Natural killer cell (primary cell): Measurements from ENCODE around the gene RUNX2. TPM values are rescaled to one million over a fixed set of nuclear protein-coding genes. Genes with fewer than 3 reads are reported as not detected.

Experiments used
- ATAC-seq, 3 donors: fragments of 150-1000 bp in 2 of 3; fragments of 200-7000 bp in 1 of 3; cut with Tn5 transposase; 1 replicate in 1 of 3; 2 replicates in 2 of 3; pipeline ENCODE4 v1.10.0; 2021; ENCODE audit warnings: mild to moderate bottlenecking in 2 of 3, moderate library complexity in 2 of 3
- DNase-seq, 2 donors: peaks; one replicate each; pipeline versions ENCODE4 v3.0.0 to v3.0.0-alpha.2; 2013 to 2021; ENCODE audit warnings: mixed read lengths in 1 of 2
- H3K27ac ChIP-seq: one replicate; pipeline ENCODE4 v1.5.1; 2013; ENCODE audit warnings: mild to moderate bottlenecking, low read length
- H3K27me3 ChIP-seq: one replicate; pipeline ENCODE4 v1.6.1; 2013; ENCODE audit warnings: low read length; ENCODE audit not compliant: control insufficient read depth, insufficient read depth
- H3K36me3 ChIP-seq: one replicate; pipeline ENCODE4 v1.6.1; 2013; ENCODE audit warnings: low read length; ENCODE audit not compliant: control insufficient read depth, insufficient read depth
- H3K4me1 ChIP-seq: one replicate; pipeline ENCODE4 v1.6.1; 2013; ENCODE audit warnings: low read length; ENCODE audit not compliant: control insufficient read depth, insufficient read depth
- H3K4me3 ChIP-seq: one replicate; pipeline ENCODE4 v1.5.1; 2013; ENCODE audit warnings: low read length
- H3K9me3 ChIP-seq: one replicate; pipeline ENCODE4 v1.6.1; 2013; ENCODE audit warnings: low read length; ENCODE audit not compliant: control insufficient read depth, insufficient read depth
- H3K27ac Mint-ChIP-seq, 2 donors: one replicate each; pipeline ENCODE4 v1.8.0; 2022; ENCODE audit warnings: mild to moderate bottlenecking in 2 of 2, mixed read lengths in 2 of 2, moderate library complexity in 1 of 2
- H3K27me3 Mint-ChIP-seq, 2 donors: one replicate each; pipeline ENCODE4 v1.8.0; 2022; ENCODE audit warnings: low read depth in 2 of 2, mixed read lengths in 2 of 2
- H3K36me3 Mint-ChIP-seq: one replicate; pipeline ENCODE4 v1.8.0; 2022; ENCODE audit warnings: mixed read lengths
- H3K4me1 Mint-ChIP-seq, 2 donors: one replicate each; pipeline ENCODE4 v1.8.0; 2022; ENCODE audit warnings: mixed read lengths in 2 of 2
- H3K4me3 Mint-ChIP-seq: one replicate; pipeline ENCODE4 v1.8.0; 2022; ENCODE audit warnings: mild to moderate bottlenecking, moderate library complexity, mixed read lengths
- H3K9me3 Mint-ChIP-seq, 2 donors: one replicate each; pipeline ENCODE4 v1.8.0; 2022; ENCODE audit warnings: mixed read lengths in 2 of 2
- WGBS: methylation state at CpG from one replicate; pipeline ENCODE4 v1.1.7; 2013; ENCODE audit warnings: missing lambda C conversion rate; ENCODE audit not compliant: insufficient coverage; 5-methylcytosine and 5-hydroxymethylcytosine counted together
- intact Hi-C: fragments of 100-400 bp; cut with micrococcal nuclease; formaldehyde crosslinking; loops from one replicate; pipeline ENCODE4 v1.14.2; 2022
- total RNA-seq, 4 donors: library from RNA; stranded (reverse); fragments of 120-200 nt in 1 of 4; gene quantifications; one replicate each; pipeline versions ENCODE4 v1.2.3 to v1.2.4, GENCODE V29; 2013 to 2022
- TF ChIP-seq, protein P1 (sequence below): fragments of 200-600 bp; IDR thresholded peaks from one replicate; pipeline ENCODE4 v1.8.0; 2022; ENCODE audit warnings: antibody characterized with exemption

The RUNX2 gene
- total RNA-seq, 3 donors from 2014 or later (not counting 1 experiment from before 2014, with no cell fraction given) = 5.0 to 19.2 (median 7.0) TPM

DNA sequence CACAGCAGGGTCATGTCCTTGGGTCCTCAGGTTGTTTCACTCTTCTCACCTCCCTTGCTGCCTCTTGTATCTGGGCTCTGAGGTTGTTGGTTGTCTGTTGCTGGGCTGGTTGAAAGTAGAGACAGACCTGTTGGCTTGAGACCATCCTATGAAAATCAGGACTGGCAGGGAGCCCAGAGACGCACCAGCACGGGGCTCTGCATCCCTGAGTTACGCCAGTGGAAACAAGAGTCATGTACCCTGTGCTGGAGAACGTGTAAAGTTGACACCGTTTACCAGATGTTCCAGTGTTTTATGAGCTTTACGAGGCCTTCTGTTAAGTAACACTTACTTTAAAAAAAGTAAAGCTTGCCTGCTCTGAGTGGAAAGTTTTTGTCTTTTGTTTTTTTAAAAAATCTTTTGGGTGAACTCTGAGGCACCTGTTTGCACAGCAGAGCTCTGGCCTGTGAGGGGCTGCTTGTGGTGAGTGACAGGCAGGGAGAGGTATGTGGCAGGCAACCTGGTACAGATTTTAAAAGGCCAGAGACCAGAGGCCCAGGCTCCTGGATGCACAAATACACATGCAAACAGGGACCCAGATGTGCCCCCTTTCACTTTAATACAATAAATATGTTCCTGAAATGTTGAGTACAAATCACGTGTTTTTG lies 309.6 kb downstream of the RUNX2 start:
- DNase-seq = no peak
- Mint-ChIP-seq H3K4me1 (peaks cover 8 to 10% of the 10 kb centered on the region in 2 donors), H3K27ac (no peak overlapping the region), H3K36me3 (no peaks in the 10 kb centered on the region), H3K9me3 (no peaks in the 10 kb centered on the region), H3K27me3 (peaks cover 0 to 2% of the 10 kb centered on the region in 2 donors), H3K4me3 (no peak overlapping the region)
- Histone ChIP-seq H3K4me1 (no peaks in the 10 kb centered on the region), H3K36me3 (no peaks in the 10 kb centered on the region), H3K4me3 (no peak overlapping the region), H3K27ac (no peak overlapping the region), H3K9me3 (no peaks in the 10 kb centered on the region), H3K27me3 (no peaks in the 10 kb centered on the region)
- ATAC-seq = no peak
- intact Hi-C loops = no loop called here
- TF ChIP-seq, protein P1, sequence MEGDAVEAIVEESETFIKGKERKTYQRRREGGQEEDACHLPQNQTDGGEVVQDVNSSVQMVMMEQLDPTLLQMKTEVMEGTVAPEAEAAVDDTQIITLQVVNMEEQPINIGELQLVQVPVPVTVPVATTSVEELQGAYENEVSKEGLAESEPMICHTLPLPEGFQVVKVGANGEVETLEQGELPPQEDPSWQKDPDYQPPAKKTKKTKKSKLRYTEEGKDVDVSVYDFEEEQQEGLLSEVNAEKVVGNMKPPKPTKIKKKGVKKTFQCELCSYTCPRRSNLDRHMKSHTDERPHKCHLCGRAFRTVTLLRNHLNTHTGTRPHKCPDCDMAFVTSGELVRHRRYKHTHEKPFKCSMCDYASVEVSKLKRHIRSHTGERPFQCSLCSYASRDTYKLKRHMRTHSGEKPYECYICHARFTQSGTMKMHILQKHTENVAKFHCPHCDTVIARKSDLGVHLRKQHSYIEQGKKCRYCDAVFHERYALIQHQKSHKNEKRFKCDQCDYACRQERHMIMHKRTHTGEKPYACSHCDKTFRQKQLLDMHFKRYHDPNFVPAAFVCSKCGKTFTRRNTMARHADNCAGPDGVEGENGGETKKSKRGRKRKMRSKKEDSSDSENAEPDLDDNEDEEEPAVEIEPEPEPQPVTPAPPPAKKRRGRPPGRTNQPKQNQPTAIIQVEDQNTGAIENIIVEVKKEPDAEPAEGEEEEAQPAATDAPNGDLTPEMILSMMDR = no peak
- WGBS = 91% methylated on average over 6 of the region's 7 CpGs

DNA sequence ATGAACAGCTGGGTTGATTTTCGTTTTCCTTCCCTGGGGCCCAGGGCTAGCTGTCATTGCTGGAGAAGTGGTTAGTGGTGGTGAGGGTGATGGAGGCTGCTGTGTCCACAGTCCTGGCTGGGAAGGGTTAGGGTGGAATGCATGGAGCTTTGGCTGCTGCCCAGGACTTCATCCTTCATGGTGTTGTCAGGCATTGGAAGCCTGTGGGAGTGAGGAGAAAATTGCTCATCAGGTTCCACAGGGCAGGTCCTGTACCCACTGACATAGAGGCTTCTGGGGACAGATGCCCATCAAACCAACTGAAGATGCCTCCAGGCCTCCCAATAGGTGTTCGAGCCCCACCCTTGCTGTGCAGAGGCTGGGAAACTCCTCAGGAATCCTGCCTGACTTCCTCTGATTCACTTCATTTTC lies 312.0 kb downstream of the RUNX2 start:
- no peak overlapping the region for H3K4me3 ChIP-seq
- H3K9me3 Mint-ChIP-seq = no peaks in the 10 kb centered on the region
- H3K27ac Mint-ChIP-seq = no peak overlapping the region
- intact Hi-C loops = no loop called here
- no peak overlapping the region for H3K27ac ChIP-seq
- DNase-seq (no peak), ATAC-seq (no peak)
- no peaks in the 10 kb centered on the region for H3K27me3 Mint-ChIP-seq
- peaks cover 0 to 5% of the 10 kb centered on the region in 2 donors for H3K4me1 Mint-ChIP-seq
- H3K4me1 ChIP-seq = no peaks in the 10 kb centered on the region
- H3K9me3 ChIP-seq = no peaks in the 10 kb centered on the region
- 88% methylated on average over 2 of the region's 2 CpGs for WGBS
- no peaks in the 10 kb centered on the region for H3K36me3 Mint-ChIP-seq
- H3K27me3 ChIP-seq = no peaks in the 10 kb centered on the region
- no peak overlapping the region for H3K4me3 Mint-ChIP-seq
- no peaks in the 10 kb centered on the region for H3K36me3 ChIP-seq
- TF ChIP-seq, protein P1 = no peak

DNA sequence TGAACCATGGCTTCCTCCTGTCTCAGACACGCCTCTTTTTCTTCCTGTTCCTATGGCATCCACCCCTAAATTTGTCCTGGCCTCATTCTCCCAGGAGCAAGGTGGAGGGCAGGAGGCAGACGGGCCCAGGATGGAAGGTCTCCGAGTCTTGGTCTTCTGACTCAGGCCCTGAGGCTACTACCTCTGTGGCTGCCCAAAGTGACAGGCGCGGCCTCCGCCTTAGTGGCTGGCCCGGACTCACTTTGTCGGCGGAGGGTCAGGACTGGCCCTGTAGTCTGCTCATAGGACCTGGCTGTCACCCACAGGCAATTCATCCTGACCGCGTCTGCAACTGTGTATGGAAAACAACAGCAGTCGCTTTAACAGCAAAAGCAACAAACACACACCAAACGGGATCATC lies 312.7 kb downstream of the RUNX2 start:
- Histone ChIP-seq H3K9me3 (no peaks in the 10 kb centered on the region), H3K27me3 (no peaks in the 10 kb centered on the region), H3K36me3 (no peaks in the 10 kb centered on the region), H3K4me3 (no peak overlapping the region), H3K4me1 (no peaks in the 10 kb centered on the region), H3K27ac (no peak overlapping the region)
- Mint-ChIP-seq H3K4me1 (peaks cover 0 to 5% of the 10 kb centered on the region in 2 donors), H3K9me3 (no peaks in the 10 kb centered on the region), H3K36me3 (no peaks in the 10 kb centered on the region), H3K27ac (no peak overlapping the region), H3K4me3 (no peak overlapping the region), H3K27me3 (no peaks in the 10 kb centered on the region)
- DNase-seq (no peak), ATAC-seq (no peak)
- WGBS = 95% methylated on average over 13 of the region's 13 CpGs
- TF ChIP-seq, protein P1 = no peak
- intact Hi-C loops = no loop called here
